WI38 (cell line): ENCODE results near the gene FBXO33.

Experiments used
- H3K4me3 ChIP-seq: 2 replicates; pipeline ENCODE4 v1.5.1; 2011; ENCODE audit warnings: low read depth, mild to moderate bottlenecking, control low read depth, low read length
- TF ChIP-seq, protein P1 (sequence below): IDR thresholded peaks from 2 replicates; pipeline ENCODE4 v1.5.1; 2012; ENCODE audit warnings: low read depth, mild to moderate bottlenecking, control low read depth, low read length

Gene FBXO33

GRCh38 chr14:39456702-39457250 is 24.5 kb upstream of the FBXO33 start:
- TF ChIP-seq, protein P1, sequence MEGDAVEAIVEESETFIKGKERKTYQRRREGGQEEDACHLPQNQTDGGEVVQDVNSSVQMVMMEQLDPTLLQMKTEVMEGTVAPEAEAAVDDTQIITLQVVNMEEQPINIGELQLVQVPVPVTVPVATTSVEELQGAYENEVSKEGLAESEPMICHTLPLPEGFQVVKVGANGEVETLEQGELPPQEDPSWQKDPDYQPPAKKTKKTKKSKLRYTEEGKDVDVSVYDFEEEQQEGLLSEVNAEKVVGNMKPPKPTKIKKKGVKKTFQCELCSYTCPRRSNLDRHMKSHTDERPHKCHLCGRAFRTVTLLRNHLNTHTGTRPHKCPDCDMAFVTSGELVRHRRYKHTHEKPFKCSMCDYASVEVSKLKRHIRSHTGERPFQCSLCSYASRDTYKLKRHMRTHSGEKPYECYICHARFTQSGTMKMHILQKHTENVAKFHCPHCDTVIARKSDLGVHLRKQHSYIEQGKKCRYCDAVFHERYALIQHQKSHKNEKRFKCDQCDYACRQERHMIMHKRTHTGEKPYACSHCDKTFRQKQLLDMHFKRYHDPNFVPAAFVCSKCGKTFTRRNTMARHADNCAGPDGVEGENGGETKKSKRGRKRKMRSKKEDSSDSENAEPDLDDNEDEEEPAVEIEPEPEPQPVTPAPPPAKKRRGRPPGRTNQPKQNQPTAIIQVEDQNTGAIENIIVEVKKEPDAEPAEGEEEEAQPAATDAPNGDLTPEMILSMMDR = no peak
- no peak overlapping the region for H3K4me3 ChIP-seq

DNA sequence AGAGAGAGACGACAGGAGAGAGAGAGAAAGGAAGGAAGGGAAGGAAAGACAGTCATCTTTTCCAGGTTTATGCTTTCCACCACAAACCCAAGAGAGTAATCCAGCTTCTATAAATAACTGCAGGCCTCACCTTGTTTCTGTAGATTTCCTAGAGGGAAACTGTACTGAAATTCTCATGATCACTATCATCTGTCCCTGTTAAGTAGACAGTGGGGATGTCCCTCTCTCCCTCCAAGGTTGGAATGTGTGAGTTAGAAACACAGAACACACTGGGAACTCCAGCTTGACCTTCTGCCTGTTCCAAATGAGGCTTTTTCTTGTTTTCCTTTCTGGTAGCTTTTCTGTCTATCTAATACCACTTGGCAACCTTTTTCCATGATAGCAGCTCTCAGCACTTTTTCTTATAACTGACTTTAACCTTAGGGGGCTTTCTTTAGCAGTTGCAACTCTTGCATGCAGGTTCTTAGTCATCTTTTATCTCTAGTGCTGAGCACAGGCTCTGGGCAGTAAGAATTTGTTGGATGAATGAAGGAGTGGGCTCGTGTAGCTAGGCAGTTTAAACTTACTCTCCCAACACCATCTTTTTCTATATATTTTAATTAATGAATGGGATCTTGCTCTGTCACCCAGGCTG is 22.8 kb upstream of the FBXO33 start:
- no peak overlapping the region for H3K4me3 ChIP-seq
- TF ChIP-seq, protein P1 = no peak

GRCh38 chr14:39452680-39453079 is 20.4 kb upstream of the FBXO33 start:
- no peak overlapping the region for H3K4me3 ChIP-seq
- TF ChIP-seq, protein P1 = no peak

DNA sequence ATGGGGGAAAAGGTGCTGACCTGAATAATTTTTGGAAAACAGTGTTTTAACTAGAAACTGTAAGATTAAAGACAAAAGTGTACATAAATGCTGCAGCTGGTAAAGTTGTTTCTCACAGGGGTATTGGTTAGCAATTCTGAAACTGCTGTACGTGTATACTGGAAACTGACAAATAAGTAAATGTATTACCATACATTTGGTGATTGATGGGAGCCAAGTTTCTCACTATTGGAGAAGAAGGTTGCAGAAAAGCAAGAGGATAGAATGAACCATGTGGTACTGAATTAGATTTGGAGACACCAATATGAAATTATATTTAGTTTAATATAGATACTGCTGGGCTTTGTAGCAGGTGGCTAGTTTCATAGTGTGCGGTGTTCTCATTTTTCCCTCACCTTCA is 19.6 kb upstream of the FBXO33 start:
- TF ChIP-seq, protein P1 = no peak
- H3K4me3 ChIP-seq = no peak overlapping the region

- TF ChIP-seq, protein P1 = no peak
- H3K4me3 ChIP-seq = no peak overlapping the region
Observed at GRCh38 chr14:39447175-39447661, 15.0 kb upstream of the FBXO33 start.

GRCh38 chr14:39446131-39446744 is 14.0 kb upstream of the FBXO33 start:
- H3K4me3 ChIP-seq = no peak overlapping the region
- TF ChIP-seq, protein P1 = no peak

DNA sequence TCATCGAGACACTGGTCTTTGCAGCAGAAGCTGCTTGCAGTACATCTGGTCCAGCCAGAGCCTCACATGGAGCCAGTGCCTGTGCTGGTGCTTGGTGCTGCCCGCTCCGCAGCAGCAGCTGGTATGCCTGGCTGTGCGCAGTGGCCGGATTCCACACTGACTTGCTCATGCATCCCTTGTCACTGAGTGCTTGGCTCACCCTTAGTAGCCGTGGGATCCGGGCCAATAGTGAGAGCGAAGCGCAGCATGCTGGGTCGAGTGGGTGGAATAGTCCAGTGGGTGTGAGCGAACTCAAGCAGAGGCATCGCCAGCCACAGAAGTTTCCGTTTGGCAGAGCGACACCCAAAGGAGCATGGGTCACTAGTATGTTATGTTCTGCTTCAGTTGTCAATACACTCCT is 10.1 kb upstream of the FBXO33 start:
- TF ChIP-seq, protein P1 = no peak
- H3K4me3 ChIP-seq = no peak overlapping the region
